ENCODE results near the gene RABL2B.

RABL2B gene

DNA sequence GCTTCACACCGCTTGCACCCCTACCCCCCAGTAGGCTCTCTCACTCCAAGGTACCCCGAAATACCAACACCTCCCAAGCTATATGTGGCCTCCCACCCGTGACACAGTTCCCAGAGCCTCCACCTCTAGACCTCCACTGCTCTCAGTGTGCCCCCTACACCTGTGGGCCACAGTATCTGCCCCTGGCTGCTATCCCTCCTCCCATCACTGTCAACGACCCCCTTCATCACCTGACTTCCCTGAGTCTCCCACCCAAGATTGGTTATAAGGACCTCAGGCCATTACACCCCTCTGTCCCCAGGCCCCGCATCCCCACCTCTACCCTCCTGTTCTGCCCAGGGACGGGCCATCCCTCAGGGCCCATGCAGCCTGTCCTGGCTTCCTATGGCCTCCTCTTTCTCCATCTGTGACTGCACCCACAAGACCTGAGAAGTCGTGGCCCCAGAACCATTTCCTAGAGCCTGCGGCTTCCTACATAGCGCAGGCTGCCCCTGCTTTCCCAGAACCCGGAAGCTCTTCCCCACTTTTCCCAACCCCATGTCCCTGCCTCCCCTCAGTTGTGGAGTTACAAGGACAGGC, 44.7 kb downstream of the RABL2B start:
- in situ Hi-C loops (cut with HindIII; ENCODE audit: low sequenced_read_pairs), result no loop called here

DNA sequence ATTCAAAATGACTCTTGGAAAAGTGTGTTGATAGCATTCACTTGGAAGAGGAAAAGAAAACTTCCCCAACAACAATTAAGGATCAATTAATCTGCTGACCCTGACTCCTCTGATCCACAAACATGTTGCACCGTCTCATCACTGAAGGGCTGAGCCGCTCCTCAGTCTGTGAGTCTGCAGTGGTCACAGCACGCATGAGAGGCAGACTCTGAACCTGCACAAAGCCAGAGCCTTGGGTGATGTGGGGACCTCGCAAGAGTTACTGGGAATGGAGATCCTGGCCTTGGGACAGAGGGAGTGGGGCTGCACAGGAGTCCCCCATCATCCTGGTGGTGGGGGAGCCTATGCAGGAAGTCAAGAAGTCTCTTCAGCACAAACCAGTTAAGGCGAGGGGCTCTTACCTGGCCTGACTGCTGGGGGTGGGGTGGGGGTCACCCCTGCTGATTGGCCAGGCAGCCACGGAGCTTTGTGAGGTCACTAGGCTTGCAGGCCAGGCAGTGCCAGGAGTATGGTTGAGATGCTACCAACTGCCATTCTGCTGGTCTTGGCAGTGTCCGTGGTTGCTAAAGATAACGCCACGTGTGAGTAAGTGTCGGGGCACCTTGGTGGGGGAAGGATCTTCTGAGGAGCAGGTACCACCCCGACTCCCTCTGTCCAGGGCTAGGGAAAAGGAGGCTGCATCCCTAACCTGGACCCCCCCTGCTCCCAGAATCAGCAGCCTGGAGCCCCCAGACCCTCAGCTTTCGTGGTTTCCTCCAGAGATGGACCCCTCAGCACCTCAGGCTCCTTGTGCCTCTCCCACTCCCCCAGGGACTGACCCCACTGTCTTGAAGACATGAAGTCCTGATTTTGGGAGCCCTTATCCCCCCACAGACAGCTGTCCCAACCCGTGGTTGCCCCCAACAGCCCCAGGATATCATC, 45.4 kb downstream of the RABL2B start, which contains the start of gene ACR:
TSS of gene ACR (plus strand) at position 477 of the 921 bp plus-strand sequence. CDS start at position 509, 32 bp downstream.
- in situ Hi-C loops (cut with HindIII; ENCODE audit: low sequenced_read_pairs), result no loop called here

DNA sequence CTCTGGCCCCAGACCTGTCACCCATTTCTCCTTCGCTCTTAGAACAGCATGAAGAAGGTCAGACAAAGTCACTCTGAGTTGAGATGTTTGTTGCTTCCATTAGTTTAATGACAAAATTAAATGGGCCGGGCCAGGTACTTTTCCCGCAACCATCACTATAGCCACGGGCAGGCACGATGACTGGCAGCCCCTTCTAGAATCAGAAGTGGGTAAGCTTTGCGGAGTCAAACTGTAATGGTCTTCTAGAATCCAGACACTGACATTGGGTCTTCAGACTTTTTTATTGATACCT, 47.8 kb downstream of the RABL2B start:
- in situ Hi-C loops (cut with HindIII; ENCODE audit: low sequenced_read_pairs), result no loop called here

DNA sequence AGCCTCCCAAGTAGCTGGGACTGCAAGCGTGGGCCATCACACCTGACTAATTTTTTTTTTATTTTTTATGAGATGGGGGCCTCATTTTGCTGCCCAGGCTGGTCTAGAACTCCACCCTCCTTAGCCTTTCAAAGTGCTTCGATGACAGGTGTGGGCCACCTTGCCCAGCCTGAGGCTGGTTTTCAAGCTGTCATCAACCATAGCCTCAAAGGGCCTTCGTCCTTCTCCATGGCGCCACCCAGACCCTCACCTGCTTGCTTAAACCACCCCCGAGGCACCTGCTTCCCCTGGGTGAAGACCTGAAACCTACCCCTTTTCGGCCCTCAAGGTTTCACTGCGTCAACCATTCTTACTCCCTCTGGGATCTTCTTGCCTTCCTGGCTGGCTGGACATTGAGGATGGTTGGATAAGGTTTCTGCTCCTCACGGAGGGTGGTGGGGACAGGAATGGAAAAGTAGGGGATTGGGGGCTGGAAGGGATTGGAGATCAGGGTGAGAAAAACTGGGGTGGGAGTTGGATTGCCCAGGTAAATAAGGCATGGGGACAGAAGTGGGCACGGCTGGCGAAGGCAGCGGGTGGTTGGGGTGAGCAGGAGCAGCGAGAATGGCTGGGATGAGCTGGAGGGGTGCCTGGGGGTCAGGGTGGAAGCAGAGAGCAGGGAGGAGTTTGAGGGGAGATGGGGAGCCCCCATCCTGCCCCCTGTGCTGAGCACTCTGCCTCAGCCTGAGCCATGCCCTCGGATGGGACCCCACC, 48.3 kb downstream of the RABL2B start:
- in situ Hi-C loops (cut with HindIII; ENCODE audit: low sequenced_read_pairs), result no loop called here

DNA sequence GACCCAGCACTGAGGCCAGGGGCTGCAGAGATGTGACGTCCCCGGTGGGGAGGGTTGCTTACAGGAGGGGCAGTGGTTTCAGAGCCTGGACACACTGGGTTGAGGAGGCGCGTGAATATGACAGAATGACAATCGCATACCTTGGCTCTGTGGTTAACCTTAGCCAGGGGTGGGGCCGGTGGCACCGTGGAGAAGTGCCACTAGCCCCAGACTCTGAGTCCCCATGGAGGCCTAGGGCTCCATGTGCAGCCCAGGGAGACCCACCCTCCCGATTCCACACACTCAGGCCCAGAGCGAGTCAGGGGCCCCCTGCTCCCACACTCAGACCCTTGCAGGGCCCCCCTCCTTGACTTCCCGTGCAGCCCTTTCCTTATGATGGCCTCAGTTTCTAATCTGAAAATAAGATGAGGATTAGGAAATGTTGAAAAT, 49.1 kb downstream of the RABL2B start:
- in situ Hi-C loops (cut with HindIII; ENCODE audit: low sequenced_read_pairs), result no loop called here

DNA sequence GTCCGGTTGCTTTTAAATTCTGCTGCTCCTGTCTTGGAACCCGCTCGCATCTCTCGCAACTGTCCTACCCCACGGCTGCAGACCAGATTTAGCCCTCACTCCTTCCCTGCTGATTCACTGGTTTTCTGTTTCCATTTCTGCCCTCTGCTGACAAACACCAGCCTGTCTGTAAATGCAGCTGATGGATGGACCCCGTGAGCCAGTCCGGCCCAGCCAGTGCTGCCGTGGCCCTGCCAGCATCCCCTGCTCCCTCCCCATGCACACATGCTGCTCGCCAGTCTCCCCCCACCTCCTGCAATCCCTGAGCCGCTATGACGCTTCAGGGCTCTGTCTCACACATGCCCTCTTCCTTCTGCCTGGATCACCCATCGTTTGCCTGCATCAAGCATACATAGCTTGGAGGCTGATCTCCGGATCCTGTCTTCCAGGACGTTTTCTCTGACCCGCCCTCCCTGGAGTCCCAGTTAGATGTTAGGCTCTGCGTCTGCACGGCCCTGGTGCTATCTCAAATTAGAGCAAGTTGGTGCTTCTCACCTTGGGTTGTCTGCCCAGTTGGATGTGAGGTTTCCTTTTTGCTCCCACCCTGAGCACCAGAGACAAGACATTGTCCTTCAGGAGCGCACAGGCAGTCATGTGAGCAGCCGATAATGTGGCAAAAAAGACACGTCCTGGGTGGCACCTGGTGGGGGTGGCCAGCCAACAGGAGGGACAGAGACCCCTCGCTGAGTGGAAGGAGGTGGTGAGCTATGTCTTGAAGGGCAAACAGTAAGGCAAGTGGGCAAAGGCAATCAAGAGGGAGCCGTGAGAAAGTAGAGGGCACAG, 49.7 kb downstream of the RABL2B start:
- in situ Hi-C loops (cut with HindIII; ENCODE audit: low sequenced_read_pairs), result no loop called here

DNA sequence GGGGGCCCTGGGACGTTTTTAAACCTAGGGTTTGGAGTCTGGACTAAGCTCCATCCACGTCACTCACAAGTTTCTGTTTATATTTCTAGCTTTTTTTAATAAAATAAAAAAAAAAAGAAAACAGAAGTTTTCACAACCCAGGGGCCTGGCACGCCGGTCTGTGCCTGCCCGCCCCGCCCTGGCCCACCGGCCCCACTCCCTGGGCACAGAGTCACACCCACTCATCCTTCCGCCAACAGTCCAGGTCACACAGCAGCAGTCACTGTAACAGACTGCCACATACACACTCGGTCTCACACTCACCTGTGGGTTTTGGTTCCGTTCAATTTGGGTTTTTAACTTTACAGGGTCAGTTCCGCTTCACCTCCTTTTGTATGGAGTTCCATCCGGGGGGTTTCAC, 50.8 kb downstream of the RABL2B start:
- in situ Hi-C loops (cut with HindIII; ENCODE audit: low sequenced_read_pairs), result no loop called here

DNA sequence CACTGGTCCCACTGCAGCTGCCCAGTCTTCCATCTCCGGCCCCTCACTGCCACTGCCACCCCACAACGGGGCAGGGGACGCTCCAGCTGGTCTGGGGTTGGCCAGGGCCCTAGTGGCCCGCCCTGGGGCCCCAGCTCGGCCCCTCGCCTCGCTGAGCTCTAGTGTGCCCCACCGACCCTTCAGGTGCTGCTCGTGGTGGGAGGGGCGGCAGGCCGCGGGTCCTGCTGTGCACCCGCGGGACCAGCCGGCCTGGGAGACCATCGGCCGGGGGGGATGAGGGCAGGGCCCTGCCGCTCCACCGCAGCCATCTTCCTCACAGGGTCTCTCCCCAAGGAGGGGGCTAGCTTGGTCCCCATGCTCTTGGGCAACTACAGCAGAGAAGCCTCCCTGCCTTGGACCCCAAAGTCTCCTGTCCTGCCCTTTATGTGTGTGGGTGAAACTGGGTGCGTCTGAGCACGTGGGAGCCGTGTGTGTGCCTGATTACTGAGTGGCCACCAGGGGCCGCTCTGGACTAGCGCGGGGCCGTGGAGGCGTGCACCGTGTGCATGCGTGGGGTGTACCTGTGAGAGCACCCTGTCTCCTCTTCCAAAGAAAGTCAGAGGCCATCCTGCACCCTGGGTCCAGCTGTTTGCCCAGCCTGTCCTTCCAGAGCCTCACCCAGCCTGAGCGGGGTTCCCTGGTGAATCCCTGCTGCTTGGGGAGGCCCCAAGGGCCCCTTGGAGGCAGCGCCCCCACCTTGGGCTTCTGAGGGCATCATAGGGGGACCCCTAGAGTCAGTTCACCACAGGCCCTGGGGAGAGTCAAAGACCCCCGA, 51.4 kb downstream of the RABL2B start:
- in situ Hi-C loops (cut with HindIII; ENCODE audit: low sequenced_read_pairs), result no loop called here

DNA sequence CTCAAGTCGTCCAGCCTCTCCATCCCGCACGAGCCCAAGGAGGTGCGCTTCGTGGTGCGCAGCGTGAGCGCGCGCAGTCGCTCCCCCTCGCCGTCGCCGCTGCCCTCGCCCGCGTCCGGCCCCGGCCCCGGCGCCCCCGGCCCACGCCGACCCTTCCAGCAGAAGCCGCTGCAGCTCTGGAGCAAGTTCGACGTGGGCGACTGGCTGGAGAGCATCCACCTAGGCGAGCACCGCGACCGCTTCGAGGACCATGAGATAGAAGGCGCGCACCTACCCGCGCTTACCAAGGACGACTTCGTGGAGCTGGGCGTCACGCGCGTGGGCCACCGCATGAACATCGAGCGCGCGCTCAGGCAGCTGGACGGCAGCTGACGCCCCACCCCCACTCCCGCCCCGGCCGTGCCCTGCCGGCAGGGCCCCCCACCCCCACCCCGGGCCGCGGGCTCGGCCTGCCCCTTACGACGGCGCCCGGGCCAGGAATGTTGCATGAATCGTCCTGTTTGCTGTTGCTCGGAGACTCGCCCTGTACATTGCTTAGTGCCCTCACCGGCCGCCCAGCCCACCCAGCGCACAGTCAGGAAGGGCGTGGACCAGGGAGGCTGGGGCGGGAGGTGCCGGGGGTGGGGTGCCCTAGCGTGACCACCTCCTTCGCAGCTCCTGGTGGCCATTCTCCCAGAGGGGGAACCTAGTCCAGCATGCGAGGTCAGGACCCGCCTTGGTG, 52.3 kb downstream of the RABL2B start:
- in situ Hi-C loops (cut with HindIII; ENCODE audit: low sequenced_read_pairs), result no loop called here

DNA sequence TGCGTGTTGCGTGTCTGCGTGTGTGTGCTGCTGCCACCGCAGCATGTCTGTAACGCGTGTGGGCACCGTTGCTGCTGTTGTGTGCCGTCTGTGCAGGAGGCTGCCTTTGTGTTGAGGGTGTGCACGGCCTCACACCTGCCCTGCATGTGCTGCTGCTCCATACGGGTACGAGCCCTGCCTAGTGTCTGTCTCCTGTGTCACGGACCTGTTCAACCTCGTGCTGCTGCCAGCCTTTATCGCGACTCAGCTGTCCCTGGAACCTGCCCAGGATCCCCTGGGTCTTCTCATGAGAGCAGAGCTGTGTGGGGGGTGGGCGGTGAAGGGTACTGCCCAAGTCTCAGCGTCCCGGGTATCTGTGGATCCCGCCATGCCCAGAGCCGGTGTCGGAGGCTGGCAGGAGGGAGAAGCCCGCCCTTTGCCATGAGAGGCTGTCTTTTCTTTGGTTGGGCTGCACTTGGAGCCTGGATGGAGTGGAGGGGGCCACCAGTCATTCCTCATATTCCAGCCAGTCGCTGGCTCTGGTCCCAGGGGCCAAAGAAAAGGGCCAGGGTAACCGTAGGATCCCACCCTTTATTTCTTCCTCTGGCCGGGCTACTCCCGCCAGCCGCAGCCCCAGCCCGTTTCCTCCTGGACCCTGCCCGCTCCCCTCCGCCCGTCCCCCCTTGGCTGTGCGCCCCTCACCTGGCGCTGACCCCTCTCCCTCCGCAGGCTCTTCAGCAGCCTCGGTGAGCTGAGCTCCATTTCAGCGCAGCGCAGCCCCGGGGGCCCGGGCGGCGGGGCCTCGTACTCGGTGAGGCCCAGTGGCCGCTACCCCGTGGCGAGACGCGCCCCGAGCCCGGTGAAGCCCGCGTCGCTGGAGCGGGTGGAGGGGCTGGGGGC, 53.2 kb downstream of the RABL2B start:
- in situ Hi-C loops (cut with HindIII; ENCODE audit: low sequenced_read_pairs), result no loop called here

DNA sequence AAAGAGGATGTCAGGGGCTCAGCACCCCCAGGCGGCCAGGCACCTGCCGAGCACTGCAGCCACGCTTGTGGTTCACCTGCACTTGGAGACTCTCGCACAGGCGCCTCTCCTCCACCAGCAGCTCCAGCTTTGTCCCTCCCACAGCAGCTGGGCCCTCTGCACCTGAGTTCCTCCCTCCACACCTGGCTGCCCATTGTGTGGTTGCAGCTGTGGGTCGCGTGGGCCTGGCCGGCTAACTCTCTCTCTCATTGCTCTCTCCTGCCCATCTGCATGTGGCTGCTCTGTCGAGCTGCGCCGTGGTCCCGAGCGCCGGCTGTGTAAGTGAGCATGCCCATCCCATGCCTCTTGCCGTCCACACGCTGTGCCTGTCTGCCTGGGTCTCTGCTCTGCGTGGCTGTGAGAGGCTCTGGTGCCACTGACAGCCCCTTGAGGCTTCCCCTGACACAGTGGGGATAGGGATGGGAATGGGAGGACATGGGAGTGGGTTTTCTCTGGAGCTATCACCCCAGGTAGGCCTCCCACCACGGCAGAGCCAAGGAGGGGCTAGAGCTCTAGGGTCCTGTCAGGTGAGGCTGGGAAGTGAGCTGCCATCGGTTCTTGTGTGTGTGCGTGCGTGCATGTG, 53.9 kb downstream of the RABL2B start:
- in situ Hi-C loops (cut with HindIII; ENCODE audit: low sequenced_read_pairs), result no loop called here

DNA sequence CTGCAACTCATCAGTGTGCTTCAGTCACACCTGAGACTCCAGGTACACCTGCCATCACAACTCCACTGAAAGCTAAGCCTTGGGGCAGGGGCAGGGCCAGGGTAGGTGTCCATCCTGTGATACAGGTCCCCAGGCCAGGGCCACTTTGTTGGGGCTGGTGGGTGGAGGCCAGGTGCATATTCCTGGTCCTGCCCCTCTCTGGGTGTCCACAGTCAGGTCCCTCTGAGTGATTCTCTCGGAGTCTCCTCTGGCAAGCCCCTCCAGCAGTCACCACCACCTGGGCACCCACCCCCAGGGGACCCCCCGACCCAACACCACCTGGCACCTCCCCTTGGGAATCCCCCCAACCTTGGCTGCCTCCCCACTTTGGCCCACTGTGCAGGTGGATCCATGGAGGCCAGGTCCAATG, 54.9 kb downstream of the RABL2B start:
- in situ Hi-C loops (cut with HindIII; ENCODE audit: low sequenced_read_pairs), result no loop called here

DNA sequence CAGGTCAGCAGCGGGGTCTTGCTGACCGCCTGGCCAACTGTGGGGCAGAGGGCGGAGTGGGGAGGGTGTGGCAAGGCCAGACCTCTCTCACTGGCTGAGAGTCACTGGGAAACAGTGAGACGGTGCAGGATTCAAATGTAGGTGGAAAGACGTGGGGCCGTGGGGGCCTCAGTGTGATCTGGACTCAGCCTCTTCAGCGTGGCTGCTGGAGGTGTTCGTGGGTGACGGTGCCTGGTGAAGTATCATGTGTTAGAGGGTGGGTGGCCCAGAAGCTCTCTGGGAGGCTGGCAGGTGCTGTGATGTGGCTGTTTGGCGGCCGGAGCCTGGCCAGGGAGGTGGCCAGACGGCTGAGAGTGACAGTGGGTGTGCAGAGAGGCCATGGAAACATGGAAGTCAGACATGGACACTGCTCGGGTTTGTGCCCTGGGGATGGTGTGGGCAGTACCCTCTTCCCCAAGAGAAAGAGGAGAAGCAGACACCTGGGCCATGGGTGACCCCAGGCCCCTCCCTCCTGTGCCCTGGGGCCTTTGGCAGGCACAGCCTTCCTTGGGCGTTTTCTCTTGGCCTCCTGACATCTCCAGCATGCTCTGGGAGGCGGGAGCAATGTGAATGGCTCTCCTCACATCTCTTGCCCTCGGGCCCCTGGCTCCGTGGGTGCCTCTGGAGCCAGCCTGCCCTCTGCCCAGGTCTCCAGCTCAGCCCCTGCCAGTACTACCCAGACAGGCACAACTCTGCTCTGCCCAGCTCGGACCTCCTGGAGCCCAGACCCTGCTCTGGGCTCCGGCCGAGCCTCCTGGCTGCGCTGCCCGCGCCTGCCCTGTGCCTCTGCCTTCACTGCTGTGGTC, 55.5 kb downstream of the RABL2B start:
- in situ Hi-C loops (cut with HindIII; ENCODE audit: low sequenced_read_pairs), result no loop called here

DNA sequence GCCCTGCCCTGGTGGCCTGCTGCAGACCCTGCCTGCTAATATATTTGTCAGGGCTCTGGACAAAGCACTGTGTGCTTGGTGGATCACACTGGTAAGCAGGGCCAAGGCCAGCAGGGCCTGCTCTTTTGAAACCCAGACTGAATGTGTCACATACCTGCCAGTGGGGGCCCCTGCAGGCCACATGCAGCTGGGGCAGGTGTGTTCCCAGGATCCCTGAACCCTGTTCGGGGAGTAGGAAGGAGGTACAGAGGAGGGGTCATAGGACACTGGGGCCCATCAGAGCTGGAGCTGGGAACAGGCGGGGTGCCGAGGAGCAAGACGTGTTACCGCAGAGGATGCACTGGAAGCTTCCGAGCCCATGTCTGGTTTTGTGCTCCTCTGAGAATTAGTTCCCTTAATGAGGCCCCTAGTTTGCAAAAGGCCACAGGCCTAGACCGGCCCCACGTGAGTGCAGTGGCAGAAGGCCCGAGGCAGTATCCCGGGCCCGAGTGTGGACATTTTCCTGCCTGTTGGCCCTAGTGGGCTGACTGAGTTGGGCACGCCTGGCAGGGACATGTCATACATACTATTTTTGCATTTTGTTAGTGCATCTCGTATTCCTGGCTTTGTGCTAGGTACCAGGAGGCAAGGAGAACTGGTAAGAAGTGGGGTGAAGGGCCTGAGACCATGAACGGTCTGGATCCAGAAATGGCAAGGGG, 56.6 kb downstream of the RABL2B start:
- in situ Hi-C loops (cut with HindIII; ENCODE audit: low sequenced_read_pairs), result no loop called here

DNA sequence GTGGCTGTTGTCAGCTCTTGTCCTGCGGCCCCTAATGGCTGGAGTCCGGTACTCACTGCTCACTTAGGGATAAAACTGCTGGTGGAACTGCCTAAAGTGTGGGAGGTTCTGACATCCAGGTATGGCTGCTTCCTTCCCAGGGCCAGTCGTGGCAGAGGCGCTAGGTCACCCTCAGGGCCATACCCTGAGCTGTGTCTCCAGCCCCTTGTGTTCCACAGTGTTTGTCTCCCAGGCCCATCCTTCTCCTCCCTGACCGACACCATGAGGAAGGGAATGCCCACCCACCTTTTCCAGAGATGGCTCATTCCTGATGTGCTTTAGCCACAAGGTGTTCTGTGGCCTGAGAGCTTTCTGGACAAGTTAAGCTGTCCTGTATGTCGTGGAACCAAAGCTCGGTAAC, 57.8 kb downstream of the RABL2B start:
- in situ Hi-C loops (cut with HindIII; ENCODE audit: low sequenced_read_pairs), result no loop called here

DNA sequence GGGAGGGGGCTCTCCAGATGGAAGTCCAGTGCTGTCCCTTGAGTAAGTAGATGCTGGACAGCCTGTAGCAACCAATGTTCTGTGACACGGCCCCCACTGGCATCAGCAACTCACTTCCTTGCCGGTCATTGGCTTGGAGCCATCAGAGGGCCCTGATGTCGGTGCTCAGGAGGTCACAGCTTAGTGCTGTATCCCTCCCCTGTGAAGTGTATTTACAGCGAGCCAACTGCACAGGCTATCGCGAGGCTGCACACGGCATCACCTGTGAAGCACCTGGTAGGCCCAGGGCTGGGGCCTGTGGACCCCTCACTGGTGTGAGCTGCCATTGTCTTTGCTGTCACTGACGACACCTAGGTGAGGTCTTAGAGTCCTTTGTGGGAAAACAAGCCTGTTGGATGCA, 58.8 kb downstream of the RABL2B start:
- in situ Hi-C loops (cut with HindIII; ENCODE audit: low sequenced_read_pairs), result no loop called here

DNA sequence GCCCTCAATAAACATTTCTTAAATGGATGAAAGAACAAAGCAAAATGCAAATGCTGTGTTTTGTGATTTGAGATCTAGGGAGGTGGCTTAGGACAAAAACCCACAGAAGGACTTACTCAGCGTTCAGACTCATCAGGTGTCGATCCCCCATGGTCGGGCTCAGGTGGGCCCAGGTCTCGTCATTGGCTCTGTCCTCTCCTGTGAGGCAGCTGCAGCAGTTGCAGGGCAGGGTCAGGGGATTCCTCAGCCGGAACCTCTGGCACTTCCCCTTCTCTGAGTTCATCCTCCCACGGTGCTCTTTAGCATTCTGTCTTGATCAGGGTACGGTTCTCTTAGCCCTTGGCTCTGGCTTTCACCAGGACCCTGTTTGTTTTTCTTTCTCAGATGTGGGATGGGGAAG, 59.4 kb downstream of the RABL2B start:
- in situ Hi-C loops (cut with HindIII; ENCODE audit: low sequenced_read_pairs), result no loop called here
